HUES48 (cell line): ENCODE results near the gene PEX26.
"Not testable (repeated sequence)": the region's sequence is repeated elsewhere in the genome, so short reads cannot be mapped to it uniquely, and the experiment has no call there.

Experiments
- H3K27ac ChIP-seq: one replicate; pipeline ENCODE4 v1.7.0; 2013; ENCODE audit warnings: low read depth, low read length, inconsistent platforms
- H3K27me3 ChIP-seq: 2 replicates; pipeline ENCODE4 v1.6.1; 2013; ENCODE audit warnings: mild to moderate bottlenecking, low read length; ENCODE audit not compliant: control insufficient read depth, insufficient read depth
- H3K36me3 ChIP-seq: 2 replicates; pipeline ENCODE4 v1.6.1; 2013; ENCODE audit warnings: low read length; ENCODE audit not compliant: control insufficient read depth, insufficient read depth
- H3K4me1 ChIP-seq: 2 replicates; pipeline ENCODE4 v1.6.1; 2013; ENCODE audit warnings: mild to moderate bottlenecking, low read length; ENCODE audit not compliant: control insufficient read depth, insufficient read depth
- H3K4me3 ChIP-seq: 2 replicates; pipeline ENCODE4 v1.5.1; 2013; ENCODE audit warnings: mild to moderate bottlenecking, low read depth, low read length
- H3K9ac ChIP-seq: 2 replicates; pipeline ENCODE4 v1.6.1; 2013; ENCODE audit warnings: mild to moderate bottlenecking, low read depth, low read length, moderate library complexity
- H3K9me3 ChIP-seq: 2 replicates; pipeline ENCODE4 v1.6.1; 2013; ENCODE audit warnings: low read length; ENCODE audit not compliant: control insufficient read depth, insufficient read depth

The PEX26 gene

DNA sequence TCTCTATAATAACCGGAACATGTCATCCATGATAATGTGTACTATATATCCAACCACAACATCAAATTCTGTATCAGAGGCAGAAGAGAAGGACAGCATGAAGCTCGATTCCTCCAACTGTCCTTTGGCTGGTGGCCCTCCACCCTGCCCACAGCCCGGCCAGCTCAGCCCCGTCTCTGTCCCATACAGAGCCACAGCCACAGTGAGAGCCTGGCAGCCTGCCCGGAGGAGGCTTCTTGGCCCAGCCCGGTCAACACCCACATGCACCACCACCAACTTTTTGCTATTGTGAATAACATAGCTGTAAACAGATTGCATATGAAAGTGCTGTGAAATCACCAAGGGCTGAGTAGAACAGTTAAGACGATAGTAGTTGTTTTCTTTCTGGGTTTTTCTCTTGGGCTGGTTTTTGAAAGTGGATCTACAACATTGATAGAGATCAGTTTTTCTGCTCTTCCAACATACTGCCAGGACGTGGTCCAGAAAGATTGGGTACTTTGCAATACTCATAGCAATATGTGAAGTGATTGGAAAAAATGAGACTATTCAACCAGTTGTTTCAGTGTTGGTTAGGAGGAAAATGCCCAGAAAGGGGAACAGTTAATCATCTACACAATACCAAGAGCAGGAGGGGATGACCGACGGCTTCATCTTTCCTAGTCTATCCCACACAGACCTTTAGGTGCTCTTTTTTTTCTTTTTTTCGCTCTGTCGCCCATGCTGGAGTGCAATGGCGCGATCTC, 25.9 kb downstream of the PEX26 start:
- Histone ChIP-seq H3K9ac (no peak overlapping the region), H3K27ac (no peak overlapping the region), H3K36me3 (no peaks in the 10 kb centered on the region), H3K9me3 (0 out of 2 replicates have a peak, but pooled peaks cover 4% of the 10 kb centered on the region), H3K27me3 (no peaks in the 10 kb centered on the region), H3K4me3 (no peak overlapping the region), H3K4me1 (no peaks in the 10 kb centered on the region)

DNA sequence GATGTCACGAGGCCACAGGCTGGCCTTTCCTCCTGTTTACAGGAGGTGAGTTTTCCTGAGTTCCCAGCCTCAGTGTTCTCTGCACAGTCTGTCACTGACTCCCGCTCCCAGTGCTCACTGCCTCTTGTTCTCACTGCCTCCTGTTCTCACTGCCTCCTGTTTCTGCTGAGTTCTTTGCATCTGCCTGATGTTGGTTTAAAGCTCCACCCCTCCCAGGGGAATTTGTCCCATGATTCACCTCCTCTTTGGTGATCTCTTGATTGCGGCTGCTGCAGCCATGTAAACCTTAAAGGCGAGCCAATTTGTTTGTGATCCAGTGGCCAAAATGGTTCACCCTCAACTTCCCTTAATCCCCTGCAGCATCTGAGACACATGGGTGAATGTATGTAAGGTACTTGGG, 26.8 kb downstream of the PEX26 start:
- H3K4me1 ChIP-seq = no peaks in the 10 kb centered on the region
- no peak overlapping the region for H3K9ac ChIP-seq
- H3K4me3 ChIP-seq = no peak overlapping the region
- H3K27ac ChIP-seq = no peak overlapping the region
- H3K9me3 ChIP-seq = 0 out of 2 replicates have a peak, but pooled peaks cover 4% of the 10 kb centered on the region
- no peaks in the 10 kb centered on the region for H3K36me3 ChIP-seq
- H3K27me3 ChIP-seq = peaks cover 5% of the 10 kb centered on the region

DNA sequence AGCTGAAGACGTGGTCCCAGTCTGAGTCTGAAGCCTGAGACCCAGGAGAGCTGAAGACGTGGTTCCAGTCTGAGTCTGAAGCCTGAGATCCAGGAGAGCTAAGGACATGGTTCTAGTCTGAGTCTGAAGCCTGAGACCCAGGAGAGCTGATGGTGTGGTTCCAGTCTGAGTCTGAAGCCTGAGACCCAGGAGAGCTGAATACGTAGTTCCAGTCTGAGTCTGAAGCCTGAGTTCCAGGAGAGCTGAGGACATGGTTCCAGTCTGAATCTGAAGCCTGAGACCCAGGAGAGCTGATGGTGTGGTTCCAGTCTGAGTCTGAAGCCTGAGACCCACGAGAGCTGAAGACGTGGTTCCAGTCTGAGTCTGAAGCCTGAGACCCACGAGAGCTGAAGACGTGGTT, 28.2 kb downstream of the PEX26 start:
- not testable (repeated sequence) for H3K9ac ChIP-seq, H3K27ac ChIP-seq, H3K4me3 ChIP-seq, H3K9me3 ChIP-seq, H3K36me3 ChIP-seq, H3K4me1 ChIP-seq
- H3K27me3 ChIP-seq = peaks cover 19% of the 10 kb centered on the region

DNA sequence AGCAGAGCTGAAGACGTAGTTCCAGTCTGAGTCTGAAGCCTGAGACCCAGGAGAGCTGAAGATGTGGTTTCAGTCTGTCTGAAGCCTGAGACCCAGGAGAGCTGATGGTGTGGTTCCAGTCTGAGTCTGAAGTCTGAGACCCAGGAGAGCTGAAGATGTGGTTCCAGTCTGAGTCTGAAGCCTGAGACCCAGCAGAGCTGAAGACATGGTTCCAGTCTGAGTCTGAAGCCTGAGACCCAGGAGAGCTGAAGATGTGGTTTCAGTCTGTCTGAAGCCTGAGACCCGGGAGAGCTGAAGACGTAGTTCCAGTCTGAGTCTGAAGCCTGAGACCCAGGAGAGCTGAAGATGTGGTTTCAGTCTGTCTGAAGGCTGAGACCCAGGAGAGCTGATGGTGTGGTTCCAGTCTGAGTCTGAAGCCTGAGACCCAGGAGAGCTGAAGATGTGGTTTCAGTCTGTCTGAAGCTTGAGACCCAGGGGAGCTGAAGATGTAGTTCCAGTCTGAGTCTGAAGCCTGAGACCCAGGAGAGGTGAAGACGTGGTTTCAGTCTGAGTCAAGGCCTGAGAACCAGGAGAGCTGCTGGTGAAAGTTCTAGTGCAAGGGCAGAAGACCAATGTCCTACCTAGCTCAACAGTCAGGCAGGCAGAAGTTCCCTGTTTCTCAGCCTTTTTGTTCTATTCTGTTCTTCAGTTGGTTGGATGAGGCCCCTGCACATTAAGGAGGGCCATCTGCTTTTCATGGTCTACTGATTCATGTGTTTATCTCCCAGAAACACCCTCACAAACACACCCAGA, 29.0 kb downstream of the PEX26 start:
- H3K4me1 ChIP-seq, H3K27ac ChIP-seq, H3K9me3 ChIP-seq, H3K36me3 ChIP-seq, H3K4me3 ChIP-seq, H3K9ac ChIP-seq: not testable (repeated sequence)
- peaks cover 27% of the 10 kb centered on the region for H3K27me3 ChIP-seq

DNA sequence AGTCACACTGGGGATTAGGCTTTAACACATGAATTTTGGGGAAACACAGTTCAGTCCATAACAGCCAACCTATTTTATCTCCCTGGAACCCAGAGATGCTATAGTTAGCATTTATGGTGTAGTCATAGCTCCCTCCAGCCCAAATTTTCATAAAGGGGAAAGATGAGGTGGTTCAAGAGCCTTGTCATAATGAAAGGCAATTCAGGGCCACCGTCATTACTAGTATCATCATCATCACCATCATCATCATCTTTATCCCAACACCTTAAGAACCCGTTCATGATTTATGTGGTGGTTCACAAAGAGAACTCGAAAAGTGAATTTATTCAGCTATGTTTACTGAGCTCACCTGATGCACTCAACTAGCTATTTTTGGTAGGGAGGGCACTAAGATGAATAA, 30.4 kb downstream of the PEX26 start:
- H3K36me3 ChIP-seq = no peaks in the 10 kb centered on the region
- no peak overlapping the region for H3K4me3 ChIP-seq
- H3K27ac ChIP-seq = no peak overlapping the region
- H3K9ac ChIP-seq = no peak overlapping the region
- H3K9me3 ChIP-seq = 0 out of 2 replicates have a peak, but pooled peaks cover 4% of the 10 kb centered on the region
- peaks cover 38% of the 10 kb centered on the region for H3K27me3 ChIP-seq
- H3K4me1 ChIP-seq = 0 out of 2 replicates have a peak, but pooled peaks cover 7% of the 10 kb centered on the region

DNA sequence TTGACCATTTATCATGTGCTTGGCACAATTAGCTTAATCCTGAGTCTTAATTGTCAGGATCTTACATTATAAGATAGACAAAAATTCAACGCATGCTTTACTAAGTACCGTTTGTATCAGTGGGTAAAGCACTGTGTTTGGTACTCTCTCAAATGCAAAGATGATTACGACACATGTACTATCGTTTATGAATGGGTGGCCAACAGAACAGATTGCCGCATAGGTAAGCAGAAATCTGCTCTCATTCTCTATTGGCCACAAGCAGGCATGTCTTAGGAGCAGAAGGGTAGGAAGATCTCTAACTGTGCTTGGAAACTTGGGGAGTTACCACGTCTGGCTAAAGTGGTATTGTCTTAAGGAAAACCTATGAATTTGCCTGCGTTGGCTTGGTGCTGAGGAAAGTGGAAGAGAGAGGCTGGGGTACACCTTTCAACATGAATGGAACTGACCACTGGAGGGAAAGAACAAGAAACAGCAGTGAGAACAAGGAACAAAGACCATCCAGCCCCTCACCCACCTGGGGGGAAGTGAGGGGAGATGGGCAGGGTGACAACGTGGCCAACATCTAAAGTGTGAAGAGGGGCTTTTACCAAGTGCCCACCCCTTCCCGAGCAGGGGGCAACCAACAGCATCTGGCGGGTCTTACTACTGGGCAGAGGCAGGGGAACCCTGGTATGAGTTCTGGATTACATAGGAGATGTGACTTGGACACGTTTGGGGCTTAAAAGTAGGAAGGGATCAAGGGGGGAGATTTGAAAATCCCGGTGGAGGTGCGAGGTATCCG, 31.8 kb downstream of the PEX26 start:
- 0 out of 2 replicates have a peak, but pooled peaks cover 7% of the 10 kb centered on the region for H3K4me1 ChIP-seq

DNA sequence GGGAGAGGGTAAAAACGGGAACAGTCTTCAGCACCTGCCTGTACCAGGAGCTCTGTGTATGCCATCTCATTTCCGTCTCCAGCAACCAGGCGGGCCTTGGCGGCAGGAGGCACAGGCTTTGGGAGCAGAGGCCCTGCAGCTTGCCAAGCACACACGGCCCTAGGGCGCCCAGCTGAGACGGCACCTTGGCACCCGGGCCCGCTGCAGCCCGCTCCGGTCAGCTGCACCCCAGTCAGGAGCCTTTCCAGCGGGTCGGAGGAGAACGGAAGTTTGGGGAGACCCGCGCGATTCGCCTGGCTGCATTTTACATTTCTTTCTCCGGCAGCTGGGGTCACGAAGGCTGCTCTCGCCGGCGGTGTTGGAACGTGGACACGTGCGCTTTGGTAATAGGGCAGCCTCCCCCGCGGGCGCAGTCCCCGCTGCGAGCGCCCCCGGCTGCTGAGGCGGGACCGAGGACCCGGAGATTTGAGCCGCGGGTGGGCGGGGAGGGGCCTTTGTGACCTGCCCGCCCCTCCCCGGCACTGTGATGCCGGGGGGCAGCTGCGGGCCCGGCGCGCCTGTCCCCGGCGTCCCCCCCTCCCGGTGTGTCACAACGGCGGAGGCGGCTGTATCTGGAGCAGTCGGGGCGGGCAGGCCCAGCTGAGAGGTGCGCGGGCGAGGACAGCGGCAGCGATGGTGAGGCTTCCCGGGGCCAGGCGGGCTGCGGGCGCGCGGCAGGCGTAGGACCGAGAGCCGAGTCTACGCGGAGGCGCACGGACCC, 32.6 kb downstream of the PEX26 start, which contains the start of gene TUBA8:
TSS of gene TUBA8 (plus strand) at position 616 of the 760 bp plus-strand sequence. CDS start at position 673, 57 bp downstream.
- Histone ChIP-seq H3K36me3 (no peaks in the 10 kb centered on the region), H3K27me3 (peaks cover 38% of the 10 kb centered on the region), H3K9me3 (0 out of 2 replicates have a peak, but pooled peaks cover 4% of the 10 kb centered on the region), H3K4me3 (peak within 1 kb of the TSS; percentile 53), H3K27ac (no peak within 1 kb of the TSS), H3K9ac (no peak within 1 kb of the TSS), H3K4me1 (0 out of 2 replicates have a peak, but pooled peaks cover 7% of the 10 kb centered on the region)

More for the DNA sequence above, 31.8 kb downstream of the PEX26 start:
- H3K27ac ChIP-seq = no peak overlapping the region
- H3K4me3 ChIP-seq = peak overlapping the region; percentile 53
- peaks cover 38% of the 10 kb centered on the region for H3K27me3 ChIP-seq
- H3K36me3 ChIP-seq = no peaks in the 10 kb centered on the region
- H3K9me3 ChIP-seq = 0 out of 2 replicates have a peak, but pooled peaks cover 4% of the 10 kb centered on the region
- H3K9ac ChIP-seq = no peak overlapping the region

DNA sequence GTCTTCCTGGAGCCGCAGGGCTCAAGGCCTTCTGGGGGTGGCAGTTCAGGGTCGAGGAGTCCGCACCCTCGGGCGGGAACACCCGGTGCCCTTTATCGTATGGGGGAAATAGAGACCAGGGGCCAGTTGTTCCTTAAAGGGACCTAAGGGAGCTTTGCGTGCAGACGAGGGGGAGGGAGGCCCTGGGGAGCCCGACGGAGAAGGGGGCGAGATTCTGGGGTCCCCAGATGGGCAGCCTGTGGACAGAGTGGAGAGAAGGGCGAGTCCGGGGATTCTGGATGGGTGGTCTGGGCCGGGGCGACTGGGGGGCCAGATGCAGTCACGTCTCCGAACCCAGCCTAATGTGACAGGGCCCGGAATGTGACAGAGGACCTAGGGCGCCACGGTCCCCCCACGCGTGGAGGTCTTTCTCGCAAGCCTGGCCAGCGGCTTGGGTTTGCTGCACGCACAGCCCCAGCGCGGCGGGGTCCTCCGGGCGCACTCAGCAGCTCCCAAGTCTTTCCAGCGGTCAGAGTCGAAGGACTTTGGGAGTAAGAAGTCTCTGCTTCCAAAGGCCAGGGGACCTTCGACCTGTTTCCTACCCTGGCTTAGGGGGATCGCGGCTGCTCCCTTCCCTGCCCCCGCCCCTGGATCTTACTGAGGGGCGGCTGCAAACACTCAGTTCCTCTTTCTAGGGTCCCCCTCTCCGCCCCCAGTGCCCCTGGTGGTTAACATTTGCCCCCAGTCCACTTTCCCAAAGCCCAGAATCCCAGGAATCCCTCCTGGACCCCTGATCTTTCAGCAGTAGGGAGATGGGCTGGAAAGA, 33.4 kb downstream of the PEX26 start:
- Histone ChIP-seq H3K9ac (no peak overlapping the region), H3K27me3 (peaks cover 38% of the 10 kb centered on the region), H3K36me3 (no peaks in the 10 kb centered on the region), H3K9me3 (0 out of 2 replicates have a peak, but pooled peaks cover 4% of the 10 kb centered on the region), H3K4me3 (peak overlapping the region; percentile 53), H3K27ac (no peak overlapping the region), H3K4me1 (0 out of 2 replicates have a peak, but pooled peaks cover 7% of the 10 kb centered on the region)

DNA sequence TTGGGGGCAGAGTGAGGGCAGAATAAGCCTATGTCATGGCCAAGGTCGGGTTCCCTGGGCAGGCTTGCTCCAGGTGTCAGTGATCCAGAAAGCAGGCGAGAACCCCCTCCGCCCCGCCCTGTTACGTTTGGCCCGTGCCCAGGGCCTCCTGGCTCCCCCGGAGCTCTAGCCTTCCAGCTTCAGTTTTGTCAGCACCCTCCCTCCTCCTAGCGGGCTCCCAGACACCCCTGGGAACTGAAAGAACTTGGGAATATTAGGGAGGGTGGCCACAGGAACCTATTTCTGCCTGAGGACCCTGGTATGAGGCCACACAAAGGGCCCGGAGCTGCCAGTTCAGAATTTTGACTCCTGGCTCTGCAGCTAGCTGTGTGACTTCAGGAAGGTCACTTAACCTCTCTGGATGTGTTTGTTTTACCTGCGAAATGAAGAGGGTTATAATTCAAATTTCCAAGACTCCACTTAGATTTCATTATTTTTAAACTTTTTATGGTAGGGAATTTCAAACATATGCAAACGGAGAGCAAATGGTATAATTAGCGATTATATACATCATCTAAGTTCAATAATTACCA, 34.1 kb downstream of the PEX26 start:
- no peak overlapping the region for H3K4me3 ChIP-seq
- H3K4me1 ChIP-seq = 0 out of 2 replicates have a peak, but pooled peaks cover 7% of the 10 kb centered on the region
- no peak overlapping the region for H3K9ac ChIP-seq
- 0 out of 2 replicates have a peak, but pooled peaks cover 4% of the 10 kb centered on the region for H3K9me3 ChIP-seq
- no peaks in the 10 kb centered on the region for H3K36me3 ChIP-seq
- peaks cover 38% of the 10 kb centered on the region for H3K27me3 ChIP-seq
- no peak overlapping the region for H3K27ac ChIP-seq
